ENCODE results near the gene ZNF438.

Gene ZNF438

GRCh38 chr10:30883116-30883515 is 148.5 kb downstream of the ZNF438 start:
- H3K4me2 ChIP-seq = no peak overlapping the region
- no peak overlapping the region for H3K4me3 ChIP-seq
- no peak overlapping the region for H3K9ac ChIP-seq
- H3K27ac ChIP-seq = no peak overlapping the region
- no peaks in the 10 kb centered on the region for H4K20me1 ChIP-seq
- no peak for TF ChIP-seq Cebpa-rat (IDR thresholded peaks at IDR 0.05)
- no peaks in the 10 kb centered on the region for H3K27me3 ChIP-seq
- no peaks in the 10 kb centered on the region for H3K4me1 ChIP-seq
- H3K36me3 ChIP-seq = no peaks in the 10 kb centered on the region
- H3K9me3 ChIP-seq = no peaks in the 10 kb centered on the region

- no peak overlapping the region for H3K4me2 ChIP-seq
- no peak overlapping the region for H3K27ac ChIP-seq
- H3K9ac ChIP-seq = no peak overlapping the region
- no peaks in the 10 kb centered on the region for H3K9me3 ChIP-seq
- no peaks in the 10 kb centered on the region for H3K36me3 ChIP-seq
- no peaks in the 10 kb centered on the region for H3K27me3 ChIP-seq
- H3K4me3 ChIP-seq = no peak overlapping the region
- TF ChIP-seq Cebpa-rat (IDR thresholded peaks at IDR 0.05) = no peak
- no peaks in the 10 kb centered on the region for H3K4me1 ChIP-seq
- no peaks in the 10 kb centered on the region for H4K20me1 ChIP-seq
These were observed 149.4 kb downstream of the ZNF438 start for GRCh38 chr10:30882281-30882680.

- TF ChIP-seq Cebpa-rat (IDR thresholded peaks at IDR 0.05) = no peak
These were observed 152.7 kb downstream of the ZNF438 start for GRCh38 chr10:30878920-30879319.

GRCh38 chr10:30877111-30877510 is 154.6 kb downstream of the ZNF438 start:
- no peaks in the 10 kb centered on the region for H3K27me3 ChIP-seq
- no peaks in the 10 kb centered on the region for H3K9me3 ChIP-seq
- no peaks in the 10 kb centered on the region for H4K20me1 ChIP-seq
- H3K4me3 ChIP-seq = no peak overlapping the region
- H3K4me2 ChIP-seq = no peak overlapping the region
- TF ChIP-seq Cebpa-rat (IDR thresholded peaks at IDR 0.05) = no peak
- no peaks in the 10 kb centered on the region for H3K4me1 ChIP-seq
- no peaks in the 10 kb centered on the region for H3K36me3 ChIP-seq
- H3K27ac ChIP-seq = no peak overlapping the region
- no peak overlapping the region for H3K9ac ChIP-seq

More at GRCh38 chr10:30878920-30879319, 152.7 kb downstream of the ZNF438 start:
- Histone ChIP-seq H3K4me1 (no peaks in the 10 kb centered on the region), H3K9me3 (no peaks in the 10 kb centered on the region), H3K4me2 (no peak overlapping the region), H3K27me3 (no peaks in the 10 kb centered on the region), H3K4me3 (no peak overlapping the region), H3K36me3 (no peaks in the 10 kb centered on the region), H4K20me1 (no peaks in the 10 kb centered on the region), H3K27ac (no peak overlapping the region), H3K9ac (no peak overlapping the region)

- TF ChIP-seq Cebpa-rat (IDR thresholded peaks at IDR 0.05) = no peak
- no peak overlapping the region for H3K27ac ChIP-seq
These were observed 158.3 kb downstream of the ZNF438 start for GRCh38 chr10:30873411-30873810.

GRCh38 chr10:30870896-30871295 is 160.8 kb downstream of the ZNF438 start:
- Histone ChIP-seq H3K36me3 (no peaks in the 10 kb centered on the region), H3K4me1 (no peaks in the 10 kb centered on the region), H3K27ac (no peak overlapping the region), H3K9me3 (no peaks in the 10 kb centered on the region), H3K9ac (no peak overlapping the region), H4K20me1 (no peaks in the 10 kb centered on the region), H3K4me3 (no peak overlapping the region), H3K4me2 (no peak overlapping the region), H3K27me3 (no peaks in the 10 kb centered on the region)
- no peak for TF ChIP-seq Cebpa-rat (IDR thresholded peaks at IDR 0.05)

More at GRCh38 chr10:30873411-30873810, 158.3 kb downstream of the ZNF438 start:
- H3K4me2 ChIP-seq = no peak overlapping the region
- H4K20me1 ChIP-seq = no peaks in the 10 kb centered on the region
- H3K27me3 ChIP-seq = no peaks in the 10 kb centered on the region
- H3K4me3 ChIP-seq = no peak overlapping the region
- no peaks in the 10 kb centered on the region for H3K9me3 ChIP-seq
- no peak overlapping the region for H3K9ac ChIP-seq
- no peaks in the 10 kb centered on the region for H3K36me3 ChIP-seq
- no peaks in the 10 kb centered on the region for H3K4me1 ChIP-seq

- no peak for TF ChIP-seq Cebpa-rat (IDR thresholded peaks at IDR 0.05)
- Histone ChIP-seq H3K4me2 (no peak overlapping the region), H3K4me1 (no peaks in the 10 kb centered on the region), H3K27me3 (no peaks in the 10 kb centered on the region), H3K4me3 (no peak overlapping the region), H3K9me3 (no peaks in the 10 kb centered on the region), H3K36me3 (no peaks in the 10 kb centered on the region), H3K9ac (no peak overlapping the region), H4K20me1 (no peaks in the 10 kb centered on the region), H3K27ac (no peak overlapping the region)
These were observed 162.1 kb downstream of the ZNF438 start for GRCh38 chr10:30869566-30869965.

GRCh38 chr10:30868611-30869010 is 163.1 kb downstream of the ZNF438 start:
- Histone ChIP-seq H4K20me1 (no peaks in the 10 kb centered on the region), H3K27me3 (no peaks in the 10 kb centered on the region), H3K27ac (no peak overlapping the region), H3K4me1 (no peaks in the 10 kb centered on the region), H3K9ac (no peak overlapping the region), H3K4me3 (no peak overlapping the region), H3K4me2 (no peak overlapping the region), H3K9me3 (no peaks in the 10 kb centered on the region), H3K36me3 (no peaks in the 10 kb centered on the region)
- TF ChIP-seq Cebpa-rat (IDR thresholded peaks at IDR 0.05) = no peak

- no peaks in the 10 kb centered on the region for H3K9me3 ChIP-seq
- H3K4me3 ChIP-seq = no peak overlapping the region
- no peak overlapping the region for H3K9ac ChIP-seq
- H3K4me1 ChIP-seq = peaks cover 12% of the 10 kb centered on the region
- H3K4me2 ChIP-seq = no peak overlapping the region
- TF ChIP-seq Cebpa-rat (IDR thresholded peaks at IDR 0.05) = no peak
- H4K20me1 ChIP-seq = no peaks in the 10 kb centered on the region
- no peaks in the 10 kb centered on the region for H3K36me3 ChIP-seq
- H3K27ac ChIP-seq = no peak overlapping the region
- no peaks in the 10 kb centered on the region for H3K27me3 ChIP-seq
These were observed 164.8 kb downstream of the ZNF438 start for GRCh38 chr10:30866896-30867295.

- Histone ChIP-seq H3K4me1 (peaks cover 22% of the 10 kb centered on the region), H3K4me2 (no peak overlapping the region), H3K9ac (no peak overlapping the region), H3K27ac (no peak overlapping the region), H3K27me3 (no peaks in the 10 kb centered on the region), H3K9me3 (no peaks in the 10 kb centered on the region), H3K4me3 (no peak overlapping the region), H3K36me3 (no peaks in the 10 kb centered on the region), H4K20me1 (no peaks in the 10 kb centered on the region)
- TF ChIP-seq Cebpa-rat (IDR thresholded peaks at IDR 0.05) = no peak
These were observed 166.3 kb downstream of the ZNF438 start for GRCh38 chr10:30865141-30865926.
